NCI-H1417 (cell line): ENCODE results near the gene LYPD1.

ENCODE experiments used
- DNase-seq, 3 experiments: peaks; one replicate each; lab custom pipeline; 2025; lab: John Stamatoyannopoulos, UW

Gene LYPD1

DNA sequence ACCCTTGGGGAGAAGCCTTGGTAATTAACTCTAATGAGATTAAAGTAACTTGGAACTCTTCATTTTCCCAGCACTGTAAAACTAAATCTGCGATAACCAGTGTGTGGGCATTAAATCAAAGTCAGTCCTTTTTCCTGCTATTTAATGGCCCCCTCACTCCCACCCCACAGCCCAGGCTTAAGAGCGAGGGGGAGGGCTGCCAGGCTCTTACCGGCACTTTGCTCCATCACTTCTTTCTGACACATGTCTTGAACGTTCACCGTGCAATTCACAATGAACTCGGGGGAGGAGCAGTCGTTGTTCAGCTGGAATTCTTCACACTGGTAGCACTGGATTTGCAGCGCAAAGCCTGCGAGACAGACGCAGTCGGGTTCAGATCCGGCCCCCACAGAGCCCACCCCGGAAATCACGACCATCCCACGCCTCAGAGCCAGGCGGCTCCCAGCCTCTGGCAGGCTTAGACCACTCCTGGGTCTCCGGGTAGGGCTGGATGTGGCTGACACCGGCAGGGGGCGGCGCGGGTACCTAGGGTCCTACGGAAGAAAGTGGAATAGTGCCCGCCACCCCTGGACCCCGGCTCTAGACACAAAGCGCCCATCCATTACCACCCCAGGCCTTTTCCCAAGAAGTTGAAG, 1.7 kb downstream of the LYPD1 start:
- DNase-seq: peak in 2 of 3 experiments; percentile 9 to 27

DNA sequence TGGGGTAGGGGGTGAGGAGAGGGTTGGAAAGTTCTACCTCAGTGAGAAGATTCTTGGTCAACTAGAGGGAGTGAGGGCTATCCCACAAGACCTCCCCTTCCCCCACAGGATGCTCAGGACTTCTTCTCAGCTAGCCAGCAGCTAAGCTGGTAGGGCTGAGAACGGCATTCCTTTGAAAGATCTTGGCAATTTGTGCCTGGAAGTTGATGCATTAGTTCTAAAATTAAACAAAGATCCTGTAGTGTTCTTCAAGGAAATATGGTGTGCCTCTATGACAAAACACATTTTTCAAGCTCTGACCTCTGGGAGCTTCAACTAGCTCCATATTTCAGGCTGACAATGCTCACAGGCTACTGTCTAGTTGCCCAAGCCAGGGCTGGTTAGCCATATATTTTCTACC, 2.3 kb downstream of the LYPD1 start:
- no peak for DNase-seq

DNA sequence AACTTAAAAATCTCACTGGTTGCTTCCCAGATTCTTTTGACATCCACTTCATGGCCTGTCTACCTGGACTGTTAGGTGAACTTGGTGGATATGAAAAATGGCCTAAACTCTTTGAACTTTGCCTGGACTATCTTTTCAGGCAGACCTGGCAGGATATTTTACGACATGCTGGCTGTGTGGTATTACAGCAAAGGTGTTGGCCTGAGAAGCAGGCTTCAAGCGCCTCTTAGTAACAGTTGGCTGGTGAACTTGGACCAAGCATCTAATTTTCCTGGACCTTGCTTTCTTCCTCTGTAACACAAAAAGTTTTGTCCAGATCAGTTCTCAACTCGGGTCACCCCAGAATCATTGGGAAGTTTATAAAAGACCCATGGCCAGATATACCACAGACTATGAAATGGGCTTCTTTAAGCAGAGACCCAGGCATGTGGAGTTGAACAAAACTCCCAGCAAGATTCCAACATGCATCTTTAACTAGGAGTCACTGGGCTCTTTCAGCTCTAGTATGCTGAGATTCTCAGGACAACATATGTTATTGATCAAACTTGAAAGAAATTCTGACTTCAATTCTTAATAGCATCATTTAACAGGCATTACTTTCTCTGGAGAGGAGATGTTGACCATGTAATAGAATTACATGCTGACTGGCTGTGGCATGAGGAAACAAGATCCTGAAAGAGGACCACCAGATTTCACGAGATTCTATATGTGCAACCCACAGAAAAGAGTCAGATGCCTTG, 4.4 kb downstream of the LYPD1 start:
- no peak for DNase-seq

DNA sequence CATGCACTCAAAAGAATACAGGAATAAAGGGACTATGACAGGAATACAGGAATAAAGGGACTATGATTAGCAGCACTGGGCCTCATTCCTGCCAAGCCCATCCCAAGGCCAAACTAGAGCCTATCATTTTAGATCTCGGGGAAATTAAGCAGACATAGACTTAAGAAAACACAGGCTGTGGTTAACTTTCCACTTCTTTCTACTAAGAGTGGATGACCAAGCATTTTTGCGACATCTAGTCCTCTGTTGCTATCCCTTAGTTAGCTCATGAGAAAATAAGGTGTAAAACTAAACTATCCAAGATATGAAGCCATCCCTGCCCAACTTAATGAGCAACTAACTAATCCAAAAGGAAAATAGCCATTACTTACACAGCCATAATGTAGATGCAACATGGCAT, 5.9 kb downstream of the LYPD1 start:
- no peak for DNase-seq

DNA sequence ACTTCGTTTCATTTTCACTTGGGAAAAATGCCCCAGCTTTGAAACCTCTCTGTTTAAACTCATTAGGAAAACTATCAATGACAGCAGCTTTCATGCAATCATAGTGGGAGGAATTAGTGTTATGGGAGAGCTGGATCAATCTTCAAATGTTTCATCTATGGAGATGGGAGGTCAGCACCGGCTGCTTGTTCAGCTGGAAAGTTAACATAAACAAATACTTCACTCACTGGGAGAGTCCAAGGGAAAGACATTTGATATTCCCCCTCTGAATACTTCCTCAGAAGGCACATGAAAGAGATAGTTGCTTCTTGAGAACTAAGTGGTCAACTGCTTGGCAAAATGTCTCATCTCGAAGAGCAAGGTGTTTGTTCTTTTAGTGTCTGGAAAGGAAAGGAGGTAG, 7.3 kb downstream of the LYPD1 start:
- DNase-seq: peak in 1 of 3 experiments; percentile 6

DNA sequence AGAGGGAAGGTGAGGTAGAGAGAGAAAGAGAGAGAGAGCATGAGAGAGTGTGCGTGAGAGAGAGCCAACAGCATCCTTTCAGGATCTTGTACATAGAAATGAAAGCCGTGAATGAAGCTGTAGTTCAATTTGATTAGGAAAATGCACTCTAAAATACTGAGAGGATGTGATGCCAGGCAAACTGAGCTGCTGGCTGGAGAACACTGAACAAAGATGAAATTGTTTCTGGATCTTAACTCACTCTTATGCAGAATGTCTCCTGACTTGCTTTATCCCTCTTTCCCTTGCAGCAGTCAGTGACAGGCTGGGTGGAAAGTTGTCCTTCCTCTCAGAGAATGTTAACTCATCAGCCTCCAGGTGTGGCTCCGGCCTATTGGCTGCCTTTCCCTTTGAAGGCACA, 10.7 kb downstream of the LYPD1 start:
- no peak for DNase-seq

DNA sequence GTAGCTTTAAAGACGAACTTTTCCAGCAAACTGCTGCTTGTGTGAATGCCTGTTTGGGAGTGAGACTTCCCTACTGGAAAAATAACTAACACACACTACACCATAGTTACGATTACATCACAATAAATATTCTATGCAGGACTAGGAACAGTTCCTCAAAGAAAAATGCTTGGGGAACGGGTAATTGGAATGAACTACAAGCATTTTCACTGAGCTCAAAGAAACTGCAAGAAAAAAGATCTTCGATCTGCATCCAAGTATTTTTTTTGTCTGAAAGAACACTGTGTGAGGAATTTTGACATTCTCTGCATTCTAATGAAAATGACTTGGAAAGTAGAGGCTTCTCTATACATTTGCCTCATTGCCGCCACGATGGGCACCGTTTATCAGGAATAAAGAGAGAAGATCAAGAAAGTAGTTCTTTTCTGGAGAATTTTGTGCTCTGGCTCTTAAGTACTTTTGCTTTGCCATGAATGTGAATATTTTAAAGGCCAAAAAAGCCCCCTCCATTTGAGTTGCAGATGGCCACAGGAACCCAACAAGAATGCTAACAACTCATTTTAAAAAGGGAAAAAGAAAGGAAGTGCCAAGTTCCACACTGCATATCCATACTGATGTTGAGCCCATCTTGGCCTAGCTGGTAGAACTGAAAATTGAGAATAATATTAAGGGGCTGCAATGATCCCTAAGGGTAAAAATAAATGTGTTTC, 13.6 kb downstream of the LYPD1 start:
- DNase-seq: no peak

DNA sequence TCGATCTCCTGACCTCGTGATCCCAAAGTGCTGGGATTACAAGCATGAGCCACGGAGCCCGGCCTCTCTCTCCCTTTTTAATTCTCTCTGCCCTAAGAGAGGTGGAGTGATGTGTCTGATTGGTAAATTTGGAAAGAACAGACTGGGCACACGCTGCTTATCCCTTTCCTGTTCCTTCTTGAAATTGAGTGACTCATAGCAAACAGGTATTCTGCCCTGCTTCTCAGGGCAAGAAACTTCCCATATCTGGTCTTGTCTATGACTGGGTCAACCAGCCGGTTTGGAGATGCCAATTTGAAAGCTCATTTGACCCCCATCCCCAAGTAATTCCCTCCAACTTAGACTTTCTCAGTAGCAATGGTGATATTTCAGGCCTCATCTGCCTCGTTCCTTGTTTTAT, 15.0 kb downstream of the LYPD1 start:
- DNase-seq: no peak

DNA sequence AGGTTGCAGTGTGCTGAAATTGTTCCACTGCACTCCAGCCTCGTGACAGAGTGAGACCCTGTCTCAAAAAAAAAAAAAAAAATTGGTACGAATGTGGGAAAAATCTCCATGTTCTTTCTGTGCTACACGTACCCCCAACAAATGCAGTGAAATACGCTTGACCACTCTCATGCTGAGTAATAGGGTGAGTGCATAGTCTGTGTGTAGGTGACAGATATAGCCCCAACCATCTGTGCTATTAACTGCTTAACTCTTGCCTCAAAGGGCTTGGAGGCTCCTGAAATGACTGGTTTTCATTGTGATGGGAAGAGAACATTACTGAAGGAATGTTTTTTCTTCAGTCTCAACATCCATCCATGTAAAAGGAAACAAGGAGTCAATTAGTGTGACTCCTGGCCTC, 15.7 kb downstream of the LYPD1 start:
- DNase-seq: no peak

DNA sequence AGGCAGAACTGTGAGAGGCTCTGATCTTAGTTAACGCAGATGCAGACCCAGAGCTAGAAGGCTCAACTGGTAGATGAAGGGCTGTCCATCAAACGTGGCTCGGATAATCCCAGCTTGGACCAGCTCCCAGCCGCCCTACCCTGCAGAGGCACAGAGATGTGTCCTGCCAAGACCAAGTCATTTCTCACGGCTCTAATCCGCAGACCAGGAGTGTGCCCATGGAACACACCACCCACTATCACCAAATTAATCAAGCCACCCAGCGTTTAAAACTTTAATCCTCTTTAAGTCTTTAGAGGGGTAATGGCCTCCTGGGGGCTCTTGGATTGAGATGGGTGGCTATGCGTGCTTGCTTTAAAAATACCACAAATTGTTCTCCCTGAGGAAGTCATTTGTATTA, 17.5 kb downstream of the LYPD1 start:
- DNase-seq: no peak

DNA sequence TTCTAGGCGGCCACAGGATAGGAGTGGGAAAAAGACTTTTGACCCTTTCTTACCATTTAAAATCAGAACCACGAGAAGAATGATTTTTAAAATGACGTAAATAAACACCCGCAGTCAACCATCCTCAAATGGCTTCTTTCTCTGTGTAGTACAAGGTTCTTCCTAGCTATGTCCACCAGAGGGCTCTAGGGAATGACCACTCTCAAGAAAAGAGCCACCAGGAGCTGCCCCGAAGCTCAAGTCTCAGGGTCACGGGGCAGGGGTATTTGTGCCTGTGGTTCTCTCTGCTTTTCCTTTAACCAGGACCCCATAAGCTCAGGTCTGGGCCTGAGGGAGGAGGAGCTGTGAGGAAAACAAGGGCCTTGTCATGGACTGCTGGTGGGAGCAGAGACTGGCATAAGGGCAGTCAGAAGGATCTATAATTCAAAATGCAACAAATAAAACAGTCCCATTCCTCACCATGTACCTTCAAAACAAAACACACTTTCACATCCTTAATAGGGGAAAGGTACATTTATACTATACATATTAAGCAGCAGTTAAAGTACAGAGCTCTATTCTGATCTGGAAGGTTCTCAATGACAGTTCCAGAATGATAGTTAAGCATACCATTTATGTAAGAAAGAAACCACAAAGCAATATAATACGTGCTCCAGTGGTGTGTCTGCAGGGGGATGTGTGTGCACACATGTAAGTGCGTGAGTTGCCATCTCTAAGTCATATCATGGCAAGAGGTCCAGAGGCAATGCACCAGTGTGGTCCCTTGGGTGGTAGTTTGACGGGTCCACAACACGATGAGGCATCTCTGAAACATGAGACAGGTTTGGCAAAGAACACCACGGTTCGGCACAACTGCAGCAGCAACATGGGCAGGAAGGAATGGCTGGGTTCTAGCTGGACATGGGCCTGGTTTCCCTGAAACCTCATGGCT, 18.6 kb downstream of the LYPD1 start:
- peak in 2 of 3 experiments; percentile 23 to 40 for DNase-seq

DNA sequence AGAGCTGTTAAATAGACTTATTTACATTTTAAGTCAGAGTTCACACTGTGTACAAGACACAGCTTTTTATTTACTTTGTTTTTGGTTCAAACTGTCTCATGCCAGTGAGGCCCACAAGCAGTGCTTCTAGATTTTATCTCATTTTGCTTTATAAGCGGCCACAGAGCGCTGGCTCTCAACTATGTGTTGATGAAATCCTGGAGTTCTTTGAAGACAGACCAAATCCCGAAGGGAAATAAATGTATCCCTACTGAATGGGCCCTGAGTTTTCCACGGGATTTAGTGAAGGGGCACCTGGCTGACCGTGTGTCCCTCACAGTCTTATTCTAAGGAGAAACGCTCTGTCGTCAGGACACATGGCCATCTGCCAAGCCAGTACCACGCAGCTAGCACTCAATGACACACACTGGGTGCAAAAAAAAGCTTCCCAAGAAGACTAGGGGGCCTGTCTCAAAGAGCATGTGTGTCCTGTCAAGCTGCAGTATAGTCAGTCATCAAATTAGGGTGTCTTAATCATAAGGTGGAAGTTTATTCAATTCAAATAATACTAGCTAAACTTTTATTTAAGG, 23.4 kb downstream of the LYPD1 start:
- no peak for DNase-seq

DNA sequence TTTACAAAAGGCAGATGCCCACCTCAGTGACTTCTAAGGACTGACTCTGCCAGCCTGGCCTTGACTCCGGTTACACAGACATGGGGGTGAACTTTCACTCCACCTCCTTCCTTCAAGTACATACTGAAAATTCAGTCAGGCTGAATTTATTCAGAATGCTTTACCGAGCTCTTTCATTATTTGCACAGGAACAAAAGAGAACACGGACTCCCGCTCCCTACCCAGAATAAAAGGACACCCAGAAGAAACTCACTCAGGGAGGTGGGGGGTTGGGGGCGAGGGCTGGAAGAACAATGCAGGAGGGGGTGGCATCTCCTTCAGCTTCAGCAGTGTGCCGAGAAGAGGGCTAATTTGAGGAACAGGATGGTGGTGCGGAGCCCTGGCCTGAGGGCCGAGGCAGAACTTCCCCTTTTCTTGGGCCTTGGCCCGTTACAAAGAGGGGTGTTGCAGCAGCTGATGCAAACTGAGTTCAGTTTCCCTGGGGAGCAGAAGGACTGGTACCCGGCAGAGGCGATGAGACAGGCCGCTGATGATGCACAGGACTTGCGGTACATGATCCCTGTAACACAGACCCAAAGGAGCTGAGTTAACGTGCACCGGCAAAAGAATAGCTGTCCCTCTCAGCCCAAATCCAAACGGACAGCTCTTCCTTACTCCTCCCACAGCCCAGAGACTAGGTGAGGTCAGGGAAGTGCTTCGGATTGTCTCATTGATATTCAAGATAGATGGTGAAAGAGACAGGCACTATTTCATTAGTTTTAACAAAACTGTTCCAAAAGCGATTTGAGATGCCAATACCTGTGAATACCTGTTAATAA, 24.1 kb downstream of the LYPD1 start:
- DNase-seq: no peak

DNA sequence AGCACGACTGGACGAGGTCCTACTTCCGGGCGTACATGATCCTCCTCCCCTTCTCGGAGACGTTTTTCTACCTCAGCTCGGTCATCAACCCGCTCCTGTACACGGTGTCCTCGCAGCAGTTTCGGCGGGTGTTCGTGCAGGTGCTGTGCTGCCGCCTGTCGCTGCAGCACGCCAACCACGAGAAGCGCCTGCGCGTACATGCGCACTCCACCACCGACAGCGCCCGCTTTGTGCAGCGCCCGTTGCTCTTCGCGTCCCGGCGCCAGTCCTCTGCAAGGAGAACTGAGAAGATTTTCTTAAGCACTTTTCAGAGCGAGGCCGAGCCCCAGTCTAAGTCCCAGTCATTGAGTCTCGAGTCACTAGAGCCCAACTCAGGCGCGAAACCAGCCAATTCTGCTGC, 24.8 kb downstream of the LYPD1 start:
- peak; percentile 61 to 79 (median 71) for DNase-seq

DNA sequence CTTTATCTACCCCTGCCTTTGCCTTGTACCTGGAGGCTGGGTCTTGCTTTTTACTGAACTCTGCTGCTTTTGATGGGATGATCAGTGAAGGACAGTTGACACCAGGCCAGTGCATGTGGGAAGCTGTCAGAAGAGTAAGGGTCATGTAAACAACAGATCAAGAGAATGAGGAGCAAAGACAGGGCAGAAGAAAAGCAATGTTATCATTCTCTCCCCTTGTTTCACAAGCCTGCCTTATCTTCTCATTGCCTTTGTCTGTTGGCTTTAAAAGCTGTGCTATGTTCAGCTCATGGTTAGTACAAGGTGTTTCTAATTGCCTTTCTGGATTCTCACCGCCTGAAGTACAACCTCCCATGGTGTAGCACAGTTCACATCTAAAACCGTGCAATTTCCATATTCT, 27.6 kb downstream of the LYPD1 start:
- DNase-seq: no peak

DNA sequence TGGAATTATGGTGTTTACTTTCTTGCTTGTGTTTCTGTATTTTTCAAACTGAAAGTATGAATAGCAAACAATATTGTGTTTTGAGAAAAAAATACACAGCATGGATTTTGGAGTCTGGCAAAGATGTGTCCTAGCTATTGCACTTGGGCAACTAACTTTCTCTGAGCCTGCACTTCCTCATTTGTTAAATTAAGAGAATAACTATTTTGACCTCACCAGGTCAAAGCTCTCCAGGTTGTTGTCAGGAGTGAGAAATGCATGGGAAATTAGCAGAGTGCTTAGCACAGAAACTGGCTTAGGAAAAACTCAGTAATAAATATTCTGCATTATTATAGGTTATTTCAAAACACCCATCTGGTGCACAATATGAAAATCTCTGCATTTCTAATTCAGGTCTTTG, 28.2 kb downstream of the LYPD1 start:
- DNase-seq: no peak

DNA sequence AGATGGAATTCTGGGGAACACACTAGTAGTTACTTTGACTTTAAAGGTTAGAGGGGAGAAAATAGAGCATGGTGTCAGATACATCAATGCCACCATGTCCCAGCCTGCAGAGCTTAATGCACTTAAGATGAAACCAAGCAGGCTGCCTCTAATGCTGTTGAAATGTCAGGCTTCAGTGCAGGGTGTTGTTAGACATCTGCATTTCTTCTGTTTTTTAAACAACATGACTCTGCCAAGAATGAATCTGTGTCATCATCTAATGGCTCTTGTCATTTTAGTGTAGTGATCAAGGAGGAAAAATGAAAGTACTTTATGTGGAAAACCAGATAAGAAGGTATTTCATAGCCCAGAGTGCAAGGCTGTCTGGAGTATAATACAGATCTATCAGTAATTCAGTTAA, 29.9 kb downstream of the LYPD1 start:
- peak in 1 of 3 experiments; percentile 42 for DNase-seq

DNA sequence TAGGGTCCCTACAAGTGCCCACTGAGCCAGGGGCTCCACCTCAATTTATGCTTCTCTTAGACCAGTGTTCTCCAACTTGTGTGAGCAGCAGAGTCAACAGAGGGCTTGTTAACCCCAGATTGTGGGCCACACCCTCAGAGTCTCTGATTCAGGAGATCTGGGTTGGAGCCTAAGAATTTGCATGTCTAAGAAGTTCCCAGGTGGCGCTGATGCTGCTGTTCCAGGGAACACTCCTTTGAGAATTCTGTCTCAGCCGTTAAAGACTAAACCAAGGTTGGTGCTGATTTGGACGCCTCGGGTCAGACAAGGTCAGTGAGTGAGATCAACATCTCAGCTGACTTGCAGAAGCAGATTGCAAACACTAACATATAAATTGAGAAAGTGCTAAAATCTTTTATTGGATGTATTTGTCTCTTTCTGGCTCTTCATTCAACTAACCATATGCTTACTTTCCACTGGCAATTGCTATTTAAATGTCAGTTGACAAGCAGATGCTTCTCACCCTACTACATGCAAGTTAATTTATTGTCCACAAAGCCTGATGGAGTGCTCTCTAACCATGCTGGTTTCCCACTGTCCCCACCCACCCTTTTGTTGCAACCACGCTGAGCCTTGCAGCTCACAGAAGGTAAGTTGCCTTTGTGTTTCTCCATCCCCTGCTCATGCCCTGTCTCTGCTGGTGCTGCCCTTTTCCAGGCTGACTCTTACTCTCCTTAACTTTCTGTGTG, 31.5 kb downstream of the LYPD1 start:
- DNase-seq: peak in 1 of 3 experiments; percentile 63

DNA sequence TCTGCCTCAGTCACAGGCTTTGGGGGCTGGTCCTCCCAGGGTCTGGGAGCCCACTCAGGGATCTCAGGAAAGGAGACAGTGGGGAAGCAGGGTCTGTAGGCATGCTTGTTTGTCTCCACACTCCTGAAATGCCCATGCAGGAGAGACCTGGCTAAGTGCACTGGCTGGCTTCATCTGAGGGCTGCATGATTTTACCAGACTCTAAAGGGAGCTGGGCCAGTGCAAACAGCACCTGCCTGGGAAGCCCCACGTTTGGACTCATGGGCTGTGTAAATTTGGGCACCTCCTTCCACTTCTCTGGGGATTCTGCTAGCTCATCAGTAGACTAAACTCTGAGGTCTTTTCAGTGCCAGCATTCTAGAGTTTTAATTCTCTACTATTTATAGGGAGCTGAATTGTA, 33.7 kb downstream of the LYPD1 start:
- DNase-seq: no peak

DNA sequence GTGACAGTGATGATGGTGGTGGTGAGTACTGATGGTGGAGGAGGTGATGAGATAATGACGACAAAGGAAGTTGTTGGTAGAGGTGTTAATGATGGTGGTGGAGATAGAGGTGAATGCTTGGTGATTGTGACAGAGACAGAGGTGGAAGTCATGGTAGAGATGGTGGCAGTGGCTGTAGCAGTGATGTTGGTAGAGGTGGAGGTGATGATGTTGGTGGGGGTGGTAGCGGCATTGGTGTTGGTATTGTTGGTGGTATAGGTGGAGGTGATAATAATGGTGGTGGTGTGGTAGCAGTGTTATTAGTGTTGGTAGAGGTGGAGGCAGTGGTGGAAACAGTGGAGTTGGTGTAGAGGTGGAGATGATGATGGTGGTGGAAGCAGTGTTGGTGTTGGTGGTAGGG, 36.4 kb downstream of the LYPD1 start:
- DNase-seq: no peak
